NCI-H1092 treated with DMSO at 0.1 percent for 48 hours (cell line): Measurements from ENCODE around the gene RMI1.
"Not testable (repeated sequence)": the region's sequence is repeated elsewhere in the genome, so short reads cannot be mapped to it uniquely, and the experiment has no call there.

Source experiments
- DNase-seq: peaks from one replicate; lab custom pipeline; 2025; lab: John Stamatoyannopoulos, UW

The RMI1 gene

GRCh38 chr9:83980395-83981125, at the start of gene RMI1:
RMI1 (plus strand) TSS chr9:83980805; CDS start chr9:84000987, 20,182 bp downstream.
- DNase-seq: peak; percentile 99

GRCh38 chr9:83930881-83931280, 49.7 kb upstream of the RMI1 start:
- DNase-seq: no peak

- DNase-seq: no peak
Observed at GRCh38 chr9:83932011-83932410, 48.6 kb upstream of the RMI1 start.

GRCh38 chr9:83932851-83933250, 47.8 kb upstream of the RMI1 start:
- DNase-seq: no peak

GRCh38 chr9:83933790-83934189, 46.8 kb upstream of the RMI1 start:
- DNase-seq: no peak

- no peak for DNase-seq
Observed at GRCh38 chr9:83934569-83935275, 45.9 kb upstream of the RMI1 start.

- peak; percentile 7 for DNase-seq
Observed at GRCh38 chr9:83935276-83935935, 45.2 kb upstream of the RMI1 start.

- DNase-seq: no peak
Observed at GRCh38 chr9:83936523-83936922, 44.1 kb upstream of the RMI1 start.

- peak; percentile 47 for DNase-seq
Observed at GRCh38 chr9:83937861-83938455, 42.6 kb upstream of the RMI1 start.

- DNase-seq: no peak
Observed at GRCh38 chr9:83940590-83941303, 39.9 kb upstream of the RMI1 start.

- not testable (repeated sequence) for DNase-seq
Observed at GRCh38 chr9:83948096-83948495, 32.5 kb upstream of the RMI1 start.

- DNase-seq: no peak
Observed at GRCh38 chr9:83956086-83956435, 24.5 kb upstream of the RMI1 start.

- peak; percentile 70 for DNase-seq
Observed at GRCh38 chr9:83956436-83957247, 24.0 kb upstream of the RMI1 start.

- no peak for DNase-seq
Observed at GRCh38 chr9:83957248-83957513, 23.4 kb upstream of the RMI1 start.

- no peak for DNase-seq
Observed at GRCh38 chr9:83959061-83959460, 21.5 kb upstream of the RMI1 start.

- DNase-seq: no peak
Observed at GRCh38 chr9:83960991-83961390, 19.6 kb upstream of the RMI1 start.

- no peak for DNase-seq
Observed at GRCh38 chr9:83962165-83962564, 18.4 kb upstream of the RMI1 start.

- no peak for DNase-seq
Observed at GRCh38 chr9:83964973-83965349, 15.6 kb upstream of the RMI1 start.

GRCh38 chr9:83965350-83966208, 15.0 kb upstream of the RMI1 start:
- DNase-seq: peak; percentile 31

GRCh38 chr9:83966209-83966582, 14.4 kb upstream of the RMI1 start:
- no peak for DNase-seq

GRCh38 chr9:83967073-83967472, 13.5 kb upstream of the RMI1 start:
- DNase-seq: no peak
